Ishikawa (cell line): ENCODE data around the gene FN3KRP.

ENCODE experiments used
- CEBPB ChIP-seq: IDR thresholded peaks from 2 replicates; pipeline ENCODE4 v1.6.1; 2012
- CREB1 ChIP-seq: IDR thresholded peaks from 2 replicates; pipeline ENCODE4 v1.6.1; 2012; ENCODE audit warnings: low read depth
- EGR1 ChIP-seq: IDR thresholded peaks from 2 replicates; pipeline ENCODE4 v1.6.1; 2012
- EP300 ChIP-seq: IDR thresholded peaks from 2 replicates; pipeline ENCODE4 v1.6.1; 2012; ENCODE audit warnings: borderline replicate concordance
- FOXM1 ChIP-seq: IDR thresholded peaks from 2 replicates; pipeline ENCODE4 v1.6.1; 2012; ENCODE audit warnings: low read depth, borderline replicate concordance
- NFIC ChIP-seq: IDR thresholded peaks from 2 replicates; pipeline ENCODE4 v1.6.1; 2012
- RAD21 ChIP-seq: IDR thresholded peaks from 2 replicates; pipeline ENCODE4 v1.6.1; 2012; ENCODE audit warnings: low read depth
- REST ChIP-seq: IDR thresholded peaks from 2 replicates; pipeline ENCODE4 v1.6.1; 2012; ENCODE audit warnings: low read depth, mild to moderate bottlenecking
- TAF1 ChIP-seq: IDR thresholded peaks from 2 replicates; pipeline ENCODE4 v1.6.1; 2012; ENCODE audit warnings: low read depth, mild to moderate bottlenecking
- TCF12 ChIP-seq: IDR thresholded peaks from 2 replicates; pipeline ENCODE4 v1.6.1; 2012; ENCODE audit warnings: low read depth
- TEAD4 ChIP-seq: IDR thresholded peaks from 2 replicates; pipeline ENCODE4 v1.6.1; 2012
- YY1 ChIP-seq: IDR thresholded peaks from 2 replicates; pipeline ENCODE4 v1.6.1; 2012; ENCODE audit warnings: low read depth
- ZBTB7A ChIP-seq: IDR thresholded peaks from 2 replicates; pipeline ENCODE4 v1.6.1; 2012; ENCODE audit warnings: low read depth
- TF ChIP-seq, protein P1 (sequence below): IDR thresholded peaks from 2 replicates; pipeline ENCODE4 v1.6.1; 2012
- TF ChIP-seq, protein P2 (sequence below): IDR thresholded peaks from 2 replicates; pipeline ENCODE4 v1.6.1; 2012

FN3KRP gene

GRCh38 chr17:82732118-82732743 is 15.7 kb downstream of the FN3KRP start:
- TF ChIP-seq CEBPB (no peak), YY1 (no peak), REST (no peak), NFIC (no peak), EP300 (no peak), EGR1 (no peak), CREB1 (no peak), TAF1 (no peak), TCF12 (no peak)
- TF ChIP-seq, protein P1, sequence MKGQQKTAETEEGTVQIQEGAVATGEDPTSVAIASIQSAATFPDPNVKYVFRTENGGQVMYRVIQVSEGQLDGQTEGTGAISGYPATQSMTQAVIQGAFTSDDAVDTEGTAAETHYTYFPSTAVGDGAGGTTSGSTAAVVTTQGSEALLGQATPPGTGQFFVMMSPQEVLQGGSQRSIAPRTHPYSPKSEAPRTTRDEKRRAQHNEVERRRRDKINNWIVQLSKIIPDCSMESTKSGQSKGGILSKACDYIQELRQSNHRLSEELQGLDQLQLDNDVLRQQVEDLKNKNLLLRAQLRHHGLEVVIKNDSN = no peak
- TF ChIP-seq, protein P2, sequence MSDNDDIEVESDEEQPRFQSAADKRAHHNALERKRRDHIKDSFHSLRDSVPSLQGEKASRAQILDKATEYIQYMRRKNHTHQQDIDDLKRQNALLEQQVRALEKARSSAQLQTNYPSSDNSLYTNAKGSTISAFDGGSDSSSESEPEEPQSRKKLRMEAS = no peak

DNA sequence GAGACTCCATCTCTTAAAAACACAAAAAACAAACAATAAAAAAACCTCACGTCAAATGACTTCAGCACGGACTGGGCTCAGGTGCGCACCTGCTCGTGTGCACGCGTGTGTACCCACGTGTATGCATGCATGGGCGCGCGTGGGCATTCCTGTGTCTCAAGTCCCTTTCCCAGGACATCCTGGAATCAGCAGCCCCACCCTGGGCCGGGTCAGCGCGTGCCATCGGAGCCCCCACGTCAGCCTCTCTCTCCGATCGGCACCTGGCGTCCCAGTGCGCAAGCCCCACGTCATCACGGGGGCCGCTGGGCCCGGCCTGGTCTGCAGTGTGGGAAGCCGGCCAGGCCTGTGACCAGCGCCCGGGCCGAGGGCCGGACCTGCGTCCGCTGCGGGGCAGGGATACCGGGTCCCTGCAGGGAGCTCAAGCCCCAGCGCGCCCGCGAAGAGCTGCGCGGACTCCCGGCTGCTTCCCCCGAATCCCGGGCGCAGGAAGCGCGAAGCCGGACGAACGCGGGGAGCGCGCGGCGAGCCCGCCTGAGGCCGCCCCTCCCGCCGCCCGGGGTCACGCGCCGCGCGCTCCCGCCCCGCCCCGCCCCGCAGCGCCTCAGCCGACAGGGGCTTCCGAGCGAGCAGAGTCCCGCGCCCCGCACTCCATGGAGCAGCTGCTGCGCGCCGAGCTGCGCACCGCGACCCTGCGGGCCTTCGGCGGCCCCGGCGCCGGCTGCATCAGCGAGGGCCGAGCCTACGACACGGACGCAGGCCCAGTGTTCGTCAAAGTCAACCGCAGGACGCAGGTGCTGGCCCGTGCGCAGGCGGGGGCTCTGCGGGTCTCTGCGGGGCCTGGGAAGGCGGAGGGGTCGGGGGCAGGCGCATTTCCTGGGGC is 18.7 kb downstream of the FN3KRP start, which contains the start of gene FN3K:
Gene FN3K (plus strand): TSS at position 629 of the 880 bp plus-strand sequence. CDS start 22 bp downstream, at position 651.
- no peak for TF ChIP-seq REST
- 0 out of 2 replicates have a peak, but pooled peaks have one; percentile 26 for TF ChIP-seq NFIC
- no peak for TF ChIP-seq FOXM1
- 0 out of 2 replicates have a peak, but pooled peaks have one; percentile 3 for TF ChIP-seq YY1
- no peak for TF ChIP-seq EP300
- peak; percentile 70; the same call in 1 of the 2 replicates for TF ChIP-seq CREB1
- TF ChIP-seq, protein P2 = peak; percentile 86
- TF ChIP-seq ZBTB7A = peak; percentile 59; the same call in 1 of the 2 replicates

DNA sequence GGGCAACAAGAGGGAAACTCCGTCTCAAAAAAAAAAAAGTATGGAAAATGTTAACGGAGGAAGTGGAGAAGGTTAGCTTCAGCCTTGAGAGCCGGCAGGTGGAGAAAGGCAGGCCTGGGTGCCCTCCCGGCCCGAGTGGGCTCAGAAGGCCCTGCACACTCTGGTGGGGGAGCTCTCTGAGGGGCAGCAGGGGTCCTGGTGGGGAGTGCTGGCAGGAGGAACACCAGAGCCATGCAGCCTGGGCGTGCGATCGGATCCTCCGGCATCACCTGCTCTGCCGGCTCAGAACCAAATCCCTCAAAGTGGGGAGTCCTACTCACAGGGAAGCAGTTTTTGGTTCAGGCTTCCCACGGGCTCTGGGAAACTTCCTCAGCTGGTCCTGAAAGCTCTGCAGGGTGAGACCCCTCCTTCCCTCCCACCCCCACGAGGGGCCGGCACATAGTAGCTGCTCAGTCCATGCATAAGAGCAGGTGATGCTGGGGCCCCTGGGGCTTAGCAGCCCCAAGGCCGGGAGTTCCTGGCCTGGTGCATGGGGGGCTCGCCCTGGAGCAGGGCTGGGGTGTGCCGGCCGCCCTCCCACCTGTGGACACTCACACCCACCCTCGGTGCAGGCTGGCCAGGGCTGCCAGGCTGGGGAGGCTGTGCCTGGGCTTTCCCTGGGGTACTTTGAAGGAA is 20.1 kb downstream of the FN3KRP start:
- TF ChIP-seq TCF12 = no peak
- TF ChIP-seq YY1 = no peak
- TF ChIP-seq EP300 = no peak
- no peak for TF ChIP-seq TEAD4
- TF ChIP-seq CEBPB = no peak
- TF ChIP-seq RAD21 = no peak
- TF ChIP-seq REST = no peak
- TF ChIP-seq NFIC = no peak
- no peak for TF ChIP-seq TAF1
- TF ChIP-seq, protein P2 = no peak
- TF ChIP-seq EGR1 = no peak
- TF ChIP-seq, protein P1 = no peak
- TF ChIP-seq CREB1 = no peak
- no peak for TF ChIP-seq FOXM1
- TF ChIP-seq ZBTB7A = no peak
